Uterus (tissue), 4 donors: ENCODE data around the gene IER5. TPM values are rescaled to one million over a fixed set of nuclear protein-coding genes. Genes with fewer than 3 reads are reported as not detected.

Experiments
- DNase-seq, 2 donors: peaks; one replicate each; pipeline ENCODE4 v3.0.0-alpha.2; 2019 to 2020
- H3K27ac ChIP-seq, 2 donors: fragments of 200-600 bp; sonication (generic); 1 replicate in 1 of 2; 2 replicates in 1 of 2; pipeline ENCODE4 v1.5.1; 2016 to 2018
- H3K27me3 ChIP-seq, 2 donors: fragments of 200-600 bp; sonication (generic); one replicate each; pipeline ENCODE4 v1.5.1; 2018 to 2019; ENCODE audit warnings: control low read depth in 1 of 2
- H3K36me3 ChIP-seq, 2 donors: fragments of 200-600 bp; sonication (generic); one replicate each; pipeline ENCODE4 v1.5.1; 2019; ENCODE audit warnings: control low read depth in 1 of 2
- H3K4me1 ChIP-seq, 2 donors: fragments of 200-600 bp; sonication (generic); one replicate each; pipeline ENCODE4 v1.5.1; 2018 to 2019; ENCODE audit warnings: control low read depth in 1 of 2
- H3K4me3 ChIP-seq, 2 donors: fragments of 200-600 bp; sonication (generic); 1 replicate in 1 of 2; 2 replicates in 1 of 2; pipeline ENCODE4 v1.5.1; 2018 to 2019; ENCODE audit warnings: mild to moderate bottlenecking in 1 of 2
- H3K9me3 ChIP-seq, 2 donors: fragments of 200-600 bp; sonication (generic); one replicate each; pipeline ENCODE4 v1.5.1; 2019; ENCODE audit warnings: control low read depth in 1 of 2
- POLR2A ChIP-seq, 2 donors: fragments of 450-650 bp; IDR thresholded peaks; one replicate each; pipeline ENCODE4 v1.6.1; 2016; ENCODE audit warnings: antibody characterized with exemption in 2 of 2, mild to moderate bottlenecking in 1 of 2, moderate library complexity in 1 of 2
- intact Hi-C: fragments of 100-400 bp; cut with DNase I; formaldehyde crosslinking; loops from one replicate; pipeline ENCODE4 v1.15.1; 2023; ENCODE audit warnings: low total_unique reads
- total RNA-seq, 4 donors: library from RNA; depleted of rRNA in 3 of 4; stranded (reverse); fragments of >200 nt in 3 of 4; gene quantifications; one replicate each; pipeline versions ENCODE4 v1.1.0 to v1.2.4, GENCODE V29; 2014 to 2023
- TF ChIP-seq, protein P1 (sequence below), 4 experiments: fragments of 200-600 bp in 2 of 4; fragments of 450-650 bp in 2 of 4; sonication (generic) in 2 of 4; IDR thresholded peaks; one replicate each; pipeline ENCODE4 v1.5.1; 2016 to 2019; ENCODE audit warnings: antibody characterized with exemption in 4 of 4, mild to moderate bottlenecking in 2 of 4, moderate library complexity in 1 of 4
- donor health status: DM: yes; HTN: yes; CAD: no.

The IER5 gene
- total RNA-seq, 4 donors from 2014 or later: 19.4 to 34.8 (median 24.2) TPM

DNA sequence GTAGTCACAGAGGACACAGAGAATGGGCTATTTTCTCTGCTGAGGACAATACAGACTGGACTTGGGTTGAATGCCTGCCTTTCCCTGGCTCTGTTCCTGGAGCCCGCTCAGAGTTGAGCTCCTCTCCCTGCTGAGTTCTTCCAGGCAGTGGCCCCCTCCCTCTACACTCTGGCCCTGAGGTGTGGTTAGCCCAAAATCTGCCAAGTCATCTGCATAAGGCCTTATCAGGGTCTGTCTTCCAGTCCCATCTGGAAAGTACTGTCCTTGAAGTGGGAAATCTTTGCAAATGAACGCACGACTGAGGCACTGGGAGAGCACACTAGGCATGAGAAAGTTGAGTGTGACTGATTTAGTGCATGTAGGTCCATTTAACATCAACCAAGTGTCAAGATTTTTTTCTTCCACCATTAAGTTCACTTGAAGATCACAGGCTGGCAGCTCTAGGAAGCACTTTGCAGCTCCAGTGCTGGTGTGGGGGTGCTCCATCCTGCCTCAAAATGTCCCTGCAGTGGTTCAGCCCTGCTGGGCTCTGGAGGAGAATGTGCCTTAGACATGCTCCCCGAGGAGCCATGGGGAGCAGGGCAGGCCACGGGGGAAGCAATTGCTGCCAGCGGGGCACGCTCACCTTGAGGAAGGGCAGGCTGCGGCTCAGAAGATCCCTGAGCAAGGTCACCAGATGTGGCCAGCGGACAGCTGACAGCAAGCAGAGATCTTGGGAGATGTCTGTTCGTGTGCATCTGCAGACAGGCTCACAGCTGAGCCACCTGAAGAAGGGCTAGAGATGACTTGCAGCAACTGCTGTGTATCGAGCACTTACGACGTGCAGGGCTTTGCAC lies 41.5 kb downstream of the IER5 start:
- Histone ChIP-seq H3K27ac (no peak overlapping the region), H3K36me3 (no peaks in the 10 kb centered on the region), H3K4me1 (peaks cover 0 to 10% of the 10 kb centered on the region in 2 donors), H3K27me3 (no peaks in the 10 kb centered on the region), H3K9me3 (no peaks in the 10 kb centered on the region), H3K4me3 (no peak overlapping the region)
- intact Hi-C loops: no loop called here
- TF ChIP-seq, protein P1, sequence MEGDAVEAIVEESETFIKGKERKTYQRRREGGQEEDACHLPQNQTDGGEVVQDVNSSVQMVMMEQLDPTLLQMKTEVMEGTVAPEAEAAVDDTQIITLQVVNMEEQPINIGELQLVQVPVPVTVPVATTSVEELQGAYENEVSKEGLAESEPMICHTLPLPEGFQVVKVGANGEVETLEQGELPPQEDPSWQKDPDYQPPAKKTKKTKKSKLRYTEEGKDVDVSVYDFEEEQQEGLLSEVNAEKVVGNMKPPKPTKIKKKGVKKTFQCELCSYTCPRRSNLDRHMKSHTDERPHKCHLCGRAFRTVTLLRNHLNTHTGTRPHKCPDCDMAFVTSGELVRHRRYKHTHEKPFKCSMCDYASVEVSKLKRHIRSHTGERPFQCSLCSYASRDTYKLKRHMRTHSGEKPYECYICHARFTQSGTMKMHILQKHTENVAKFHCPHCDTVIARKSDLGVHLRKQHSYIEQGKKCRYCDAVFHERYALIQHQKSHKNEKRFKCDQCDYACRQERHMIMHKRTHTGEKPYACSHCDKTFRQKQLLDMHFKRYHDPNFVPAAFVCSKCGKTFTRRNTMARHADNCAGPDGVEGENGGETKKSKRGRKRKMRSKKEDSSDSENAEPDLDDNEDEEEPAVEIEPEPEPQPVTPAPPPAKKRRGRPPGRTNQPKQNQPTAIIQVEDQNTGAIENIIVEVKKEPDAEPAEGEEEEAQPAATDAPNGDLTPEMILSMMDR (IDR thresholded peaks at IDR 0.05): no peak
- DNase-seq: no peak

DNA sequence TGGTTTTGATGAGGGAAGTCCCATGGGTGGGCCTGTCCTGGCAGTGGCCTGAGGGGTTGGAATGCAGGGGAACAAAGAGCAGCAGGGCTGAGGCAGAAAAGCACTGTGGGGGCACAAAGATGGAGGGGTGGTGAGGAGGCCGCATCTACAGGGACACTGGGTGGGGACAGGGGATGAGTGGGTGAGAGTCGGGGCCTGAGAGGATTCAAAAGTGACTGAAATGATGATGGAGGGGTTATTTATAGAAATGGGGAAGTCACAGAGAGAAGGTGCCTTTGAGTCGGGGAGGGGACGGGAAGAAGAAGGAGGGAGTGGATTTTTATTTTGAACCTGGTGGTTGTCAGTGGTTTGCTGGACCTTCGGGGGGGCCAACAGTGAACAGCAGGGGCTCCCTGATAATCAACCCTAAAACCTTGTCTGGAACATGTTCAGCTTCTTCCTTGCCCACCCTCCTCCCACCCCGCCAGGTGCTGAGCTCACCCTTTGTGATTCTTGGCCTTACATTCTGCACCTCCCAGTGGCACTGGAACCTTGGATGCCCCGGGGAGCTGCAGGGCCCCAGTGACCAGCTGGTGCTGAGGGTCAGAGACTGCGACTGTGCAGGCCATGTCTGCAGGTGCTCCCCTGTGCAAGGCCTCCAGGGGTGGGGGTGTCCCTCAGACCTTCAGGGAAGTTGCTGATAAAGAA lies 42.9 kb downstream of the IER5 start:
- Histone ChIP-seq H3K4me1 (peaks cover 0 to 21% of the 10 kb centered on the region in 2 donors), H3K4me3 (no peak overlapping the region), H3K27me3 (no peaks in the 10 kb centered on the region), H3K27ac (no peak overlapping the region), H3K36me3 (no peaks in the 10 kb centered on the region), H3K9me3 (no peaks in the 10 kb centered on the region)
- no peak for DNase-seq
- no peak for TF ChIP-seq POLR2A (IDR thresholded peaks at IDR 0.05)
- intact Hi-C loops: no loop called here

- Histone ChIP-seq H3K4me1 (peaks cover 0 to 20% of the 10 kb centered on the region in 2 donors), H3K36me3 (no peaks in the 10 kb centered on the region), H3K27me3 (no peaks in the 10 kb centered on the region), H3K9me3 (no peaks in the 10 kb centered on the region), H3K4me3 (no peak overlapping the region), H3K27ac (no peak overlapping the region)
- intact Hi-C loops: no loop called here
- DNase-seq: no peak
- TF ChIP-seq, protein P1 (IDR thresholded peaks at IDR 0.05): no peak
- TF ChIP-seq POLR2A (IDR thresholded peaks at IDR 0.05): no peak
These were observed 45.0 kb downstream of the IER5 start for GRCh38 chr1:181133441-181133951.

- DNase-seq: no peak
- no peak for TF ChIP-seq POLR2A (IDR thresholded peaks at IDR 0.05)
- TF ChIP-seq, protein P1 (IDR thresholded peaks at IDR 0.05): no peak
- Histone ChIP-seq H3K4me3 (no peak overlapping the region), H3K27ac (no peak overlapping the region), H3K9me3 (no peaks in the 10 kb centered on the region), H3K4me1 (peaks cover 0 to 18% of the 10 kb centered on the region in 2 donors), H3K36me3 (no peaks in the 10 kb centered on the region), H3K27me3 (no peaks in the 10 kb centered on the region)
- intact Hi-C loops: no loop called here
These were observed 45.5 kb downstream of the IER5 start for GRCh38 chr1:181133969-181134418.

- intact Hi-C loops: no loop called here
- no peak overlapping the region for H3K4me3 ChIP-seq
- peaks cover 0 to 15% of the 10 kb centered on the region in 2 donors for H3K4me1 ChIP-seq
- TF ChIP-seq, protein P1 (IDR thresholded peaks at IDR 0.05): no peak
- no peak for TF ChIP-seq POLR2A (IDR thresholded peaks at IDR 0.05)
- H3K27ac ChIP-seq: peak overlapping the region; percentile 63 to 78
- no peaks in the 10 kb centered on the region for H3K9me3 ChIP-seq
- no peaks in the 10 kb centered on the region for H3K27me3 ChIP-seq
- no peaks in the 10 kb centered on the region for H3K36me3 ChIP-seq
- DNase-seq: peak in 1 of 2 donors; percentile 59
These were observed 46.3 kb downstream of the IER5 start for GRCh38 chr1:181134543-181135436.
